Measurements from ENCODE around the gene CWC27.

The CWC27 gene

GRCh38 chr5:65043843-65044359, 275.2 kb downstream of the CWC27 start:
- no peak for DNase-seq

GRCh38 chr5:65047225-65047624, 278.5 kb downstream of the CWC27 start:
- DNase-seq = no peak

GRCh38 chr5:65047948-65048690, 279.4 kb downstream of the CWC27 start:
- no peak for DNase-seq

- no peak for DNase-seq
These were observed 281.4 kb downstream of the CWC27 start for GRCh38 chr5:65050140-65050539.

- DNase-seq = no peak
These were observed 282.2 kb downstream of the CWC27 start for GRCh38 chr5:65050826-65051498.

- no peak for DNase-seq
These were observed 287.2 kb downstream of the CWC27 start for GRCh38 chr5:65055938-65056337.

- no peak for DNase-seq
These were observed 291.2 kb downstream of the CWC27 start for GRCh38 chr5:65059681-65060598.

- no peak for DNase-seq
These were observed 292.7 kb downstream of the CWC27 start for GRCh38 chr5:65061250-65061973.

GRCh38 chr5:65061974-65062353, 293.2 kb downstream of the CWC27 start:
- no peak for DNase-seq

- DNase-seq = no peak
These were observed 293.8 kb downstream of the CWC27 start for GRCh38 chr5:65062469-65063083.

GRCh38 chr5:65065001-65065511, 296.3 kb downstream of the CWC27 start:
- no peak for DNase-seq

- no peak for DNase-seq
These were observed 297.8 kb downstream of the CWC27 start for GRCh38 chr5:65066387-65067146.

GRCh38 chr5:65067147-65067506, 298.4 kb downstream of the CWC27 start:
- no peak for DNase-seq

Data from hematopoietic multipotent progenitor cell treated with erythropoietin and hydrocortisone succinate and interleukin-3 and kit ligand, for 8 days (in vitro differentiated cells).